Measurements from ENCODE around the gene SMG6. TPM values are rescaled to one million over a fixed set of nuclear protein-coding genes. Genes with fewer than 3 reads are reported as not detected.

Gene SMG6
- total RNA-seq, 1 experiment from 2014 or later: 25.6 TPM

DNA sequence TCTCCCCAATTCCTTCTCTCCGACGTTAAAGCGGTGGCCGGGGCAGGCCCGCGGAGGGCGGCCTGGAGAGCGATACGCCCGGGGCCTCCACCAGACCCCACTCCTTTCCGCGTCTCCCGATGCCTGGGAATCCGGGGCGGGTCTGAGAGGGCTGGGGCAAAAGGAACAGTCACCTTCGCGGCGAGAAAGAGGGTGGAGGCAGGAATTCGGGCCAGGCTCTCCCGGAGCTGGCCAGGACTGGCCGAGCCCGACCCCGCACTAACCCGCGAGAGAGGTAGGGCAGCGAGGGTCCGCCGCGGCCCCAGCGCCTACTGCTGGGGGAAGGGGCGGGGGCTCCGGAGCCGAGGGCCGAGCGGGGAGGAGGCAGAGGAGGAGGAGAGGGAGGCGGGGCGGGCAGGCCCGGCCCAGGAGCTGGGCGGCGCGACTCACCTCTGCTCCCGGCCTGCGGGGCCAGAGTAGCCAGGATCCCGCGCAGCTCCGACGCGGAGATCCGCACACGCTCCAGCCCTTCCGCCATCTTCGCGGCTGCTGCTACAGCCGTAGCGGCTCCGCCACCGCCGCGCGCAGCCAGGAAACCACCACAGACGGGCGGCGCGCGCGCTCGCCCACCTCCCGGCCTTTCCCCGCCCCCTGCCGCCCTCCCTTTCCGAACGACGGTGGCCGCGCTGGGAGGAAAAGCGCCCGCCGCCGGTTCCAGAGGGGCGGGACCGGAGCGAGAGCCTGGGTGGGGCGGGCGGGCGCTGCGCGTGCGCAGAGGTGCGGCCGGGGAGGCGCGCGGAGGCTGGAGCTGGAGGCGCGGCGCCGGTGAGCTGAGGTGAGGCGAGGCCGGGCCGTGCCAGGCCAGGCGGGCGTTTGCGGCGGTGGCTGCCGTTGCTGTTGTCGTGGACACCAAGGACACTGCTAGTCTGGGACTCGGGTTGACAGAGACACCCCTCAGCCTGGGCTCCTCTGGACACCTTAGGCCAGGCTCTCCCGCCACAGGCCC, at the start of gene SMG6, which contains the start of gene SRR (continued):
- TF ChIP-seq KAT7 (CRISPR knock-in tag; IDR thresholded peaks at IDR 0.05; ENCODE audit: borderline replicate concordance): 0 out of 2 replicates have a peak, but pooled peaks have one; percentile 73
- TF ChIP-seq, protein P1, sequence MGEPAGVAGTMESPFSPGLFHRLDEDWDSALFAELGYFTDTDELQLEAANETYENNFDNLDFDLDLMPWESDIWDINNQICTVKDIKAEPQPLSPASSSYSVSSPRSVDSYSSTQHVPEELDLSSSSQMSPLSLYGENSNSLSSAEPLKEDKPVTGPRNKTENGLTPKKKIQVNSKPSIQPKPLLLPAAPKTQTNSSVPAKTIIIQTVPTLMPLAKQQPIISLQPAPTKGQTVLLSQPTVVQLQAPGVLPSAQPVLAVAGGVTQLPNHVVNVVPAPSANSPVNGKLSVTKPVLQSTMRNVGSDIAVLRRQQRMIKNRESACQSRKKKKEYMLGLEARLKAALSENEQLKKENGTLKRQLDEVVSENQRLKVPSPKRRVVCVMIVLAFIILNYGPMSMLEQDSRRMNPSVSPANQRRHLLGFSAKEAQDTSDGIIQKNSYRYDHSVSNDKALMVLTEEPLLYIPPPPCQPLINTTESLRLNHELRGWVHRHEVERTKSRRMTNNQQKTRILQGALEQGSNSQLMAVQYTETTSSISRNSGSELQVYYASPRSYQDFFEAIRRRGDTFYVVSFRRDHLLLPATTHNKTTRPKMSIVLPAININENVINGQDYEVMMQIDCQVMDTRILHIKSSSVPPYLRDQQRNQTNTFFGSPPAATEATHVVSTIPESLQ (CRISPR knock-in tag; IDR thresholded peaks at IDR 0.05): no peak
- no peak for TF ChIP-seq IRF2 (CRISPR knock-in tag; IDR thresholded peaks at IDR 0.05; ENCODE audit: borderline replicate concordance, low read depth)
- TF ChIP-seq, protein P2, sequence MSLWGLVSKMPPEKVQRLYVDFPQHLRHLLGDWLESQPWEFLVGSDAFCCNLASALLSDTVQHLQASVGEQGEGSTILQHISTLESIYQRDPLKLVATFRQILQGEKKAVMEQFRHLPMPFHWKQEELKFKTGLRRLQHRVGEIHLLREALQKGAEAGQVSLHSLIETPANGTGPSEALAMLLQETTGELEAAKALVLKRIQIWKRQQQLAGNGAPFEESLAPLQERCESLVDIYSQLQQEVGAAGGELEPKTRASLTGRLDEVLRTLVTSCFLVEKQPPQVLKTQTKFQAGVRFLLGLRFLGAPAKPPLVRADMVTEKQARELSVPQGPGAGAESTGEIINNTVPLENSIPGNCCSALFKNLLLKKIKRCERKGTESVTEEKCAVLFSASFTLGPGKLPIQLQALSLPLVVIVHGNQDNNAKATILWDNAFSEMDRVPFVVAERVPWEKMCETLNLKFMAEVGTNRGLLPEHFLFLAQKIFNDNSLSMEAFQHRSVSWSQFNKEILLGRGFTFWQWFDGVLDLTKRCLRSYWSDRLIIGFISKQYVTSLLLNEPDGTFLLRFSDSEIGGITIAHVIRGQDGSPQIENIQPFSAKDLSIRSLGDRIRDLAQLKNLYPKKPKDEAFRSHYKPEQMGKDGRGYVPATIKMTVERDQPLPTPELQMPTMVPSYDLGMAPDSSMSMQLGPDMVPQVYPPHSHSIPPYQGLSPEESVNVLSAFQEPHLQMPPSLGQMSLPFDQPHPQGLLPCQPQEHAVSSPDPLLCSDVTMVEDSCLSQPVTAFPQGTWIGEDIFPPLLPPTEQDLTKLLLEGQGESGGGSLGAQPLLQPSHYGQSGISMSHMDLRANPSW (CRISPR knock-in tag; conservative IDR thresholded peaks at IDR 0.05; ENCODE audit: low read depth): no peak
- no peak for TF ChIP-seq ZNF232 (CRISPR knock-in tag; IDR thresholded peaks at IDR 0.05)
- TF ChIP-seq HMGA2 (CRISPR knock-in tag; IDR thresholded peaks at IDR 0.05): no peak
- TF ChIP-seq SOX15 (CRISPR knock-in tag; IDR thresholded peaks at IDR 0.05): no peak
- TF ChIP-seq CREB1 (CRISPR knock-in tag; IDR thresholded peaks at IDR 0.05): peak; percentile 56; the same call in 1 of the 2 replicates
- TF ChIP-seq, protein P3, sequence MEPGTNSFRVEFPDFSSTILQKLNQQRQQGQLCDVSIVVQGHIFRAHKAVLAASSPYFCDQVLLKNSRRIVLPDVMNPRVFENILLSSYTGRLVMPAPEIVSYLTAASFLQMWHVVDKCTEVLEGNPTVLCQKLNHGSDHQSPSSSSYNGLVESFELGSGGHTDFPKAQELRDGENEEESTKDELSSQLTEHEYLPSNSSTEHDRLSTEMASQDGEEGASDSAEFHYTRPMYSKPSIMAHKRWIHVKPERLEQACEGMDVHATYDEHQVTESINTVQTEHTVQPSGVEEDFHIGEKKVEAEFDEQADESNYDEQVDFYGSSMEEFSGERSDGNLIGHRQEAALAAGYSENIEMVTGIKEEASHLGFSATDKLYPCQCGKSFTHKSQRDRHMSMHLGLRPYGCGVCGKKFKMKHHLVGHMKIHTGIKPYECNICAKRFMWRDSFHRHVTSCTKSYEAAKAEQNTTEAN (CRISPR knock-in tag; IDR thresholded peaks at IDR 0.05): no peak; the same call in 1 of the 2 replicates
- TF ChIP-seq ATF1 (CRISPR knock-in tag; IDR thresholded peaks at IDR 0.05): no peak
- no peak for TF ChIP-seq ZNF671 (CRISPR knock-in tag; IDR thresholded peaks at IDR 0.05)
- TF ChIP-seq ZNF219 (CRISPR knock-in tag; IDR thresholded peaks at IDR 0.05; ENCODE audit: borderline replicate concordance): no peak
- TF ChIP-seq OVOL2 (CRISPR knock-in tag; IDR thresholded peaks at IDR 0.05; ENCODE audit: borderline replicate concordance): no peak
- TF ChIP-seq, protein P4, sequence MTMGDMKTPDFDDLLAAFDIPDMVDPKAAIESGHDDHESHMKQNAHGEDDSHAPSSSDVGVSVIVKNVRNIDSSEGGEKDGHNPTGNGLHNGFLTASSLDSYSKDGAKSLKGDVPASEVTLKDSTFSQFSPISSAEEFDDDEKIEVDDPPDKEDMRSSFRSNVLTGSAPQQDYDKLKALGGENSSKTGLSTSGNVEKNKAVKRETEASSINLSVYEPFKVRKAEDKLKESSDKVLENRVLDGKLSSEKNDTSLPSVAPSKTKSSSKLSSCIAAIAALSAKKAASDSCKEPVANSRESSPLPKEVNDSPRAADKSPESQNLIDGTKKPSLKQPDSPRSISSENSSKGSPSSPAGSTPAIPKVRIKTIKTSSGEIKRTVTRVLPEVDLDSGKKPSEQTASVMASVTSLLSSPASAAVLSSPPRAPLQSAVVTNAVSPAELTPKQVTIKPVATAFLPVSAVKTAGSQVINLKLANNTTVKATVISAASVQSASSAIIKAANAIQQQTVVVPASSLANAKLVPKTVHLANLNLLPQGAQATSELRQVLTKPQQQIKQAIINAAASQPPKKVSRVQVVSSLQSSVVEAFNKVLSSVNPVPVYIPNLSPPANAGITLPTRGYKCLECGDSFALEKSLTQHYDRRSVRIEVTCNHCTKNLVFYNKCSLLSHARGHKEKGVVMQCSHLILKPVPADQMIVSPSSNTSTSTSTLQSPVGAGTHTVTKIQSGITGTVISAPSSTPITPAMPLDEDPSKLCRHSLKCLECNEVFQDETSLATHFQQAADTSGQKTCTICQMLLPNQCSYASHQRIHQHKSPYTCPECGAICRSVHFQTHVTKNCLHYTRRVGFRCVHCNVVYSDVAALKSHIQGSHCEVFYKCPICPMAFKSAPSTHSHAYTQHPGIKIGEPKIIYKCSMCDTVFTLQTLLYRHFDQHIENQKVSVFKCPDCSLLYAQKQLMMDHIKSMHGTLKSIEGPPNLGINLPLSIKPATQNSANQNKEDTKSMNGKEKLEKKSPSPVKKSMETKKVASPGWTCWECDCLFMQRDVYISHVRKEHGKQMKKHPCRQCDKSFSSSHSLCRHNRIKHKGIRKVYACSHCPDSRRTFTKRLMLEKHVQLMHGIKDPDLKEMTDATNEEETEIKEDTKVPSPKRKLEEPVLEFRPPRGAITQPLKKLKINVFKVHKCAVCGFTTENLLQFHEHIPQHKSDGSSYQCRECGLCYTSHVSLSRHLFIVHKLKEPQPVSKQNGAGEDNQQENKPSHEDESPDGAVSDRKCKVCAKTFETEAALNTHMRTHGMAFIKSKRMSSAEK (CRISPR knock-in tag; IDR thresholded peaks at IDR 0.05; ENCODE audit: borderline replicate concordance): no peak
- 0 out of 2 replicates have a peak, but pooled peaks have one; percentile 22 for TF ChIP-seq EMX1 (CRISPR knock-in tag; IDR thresholded peaks at IDR 0.05)
- TF ChIP-seq NFE2L1 (CRISPR knock-in tag; IDR thresholded peaks at IDR 0.05): no peak
- TF ChIP-seq, protein P5, sequence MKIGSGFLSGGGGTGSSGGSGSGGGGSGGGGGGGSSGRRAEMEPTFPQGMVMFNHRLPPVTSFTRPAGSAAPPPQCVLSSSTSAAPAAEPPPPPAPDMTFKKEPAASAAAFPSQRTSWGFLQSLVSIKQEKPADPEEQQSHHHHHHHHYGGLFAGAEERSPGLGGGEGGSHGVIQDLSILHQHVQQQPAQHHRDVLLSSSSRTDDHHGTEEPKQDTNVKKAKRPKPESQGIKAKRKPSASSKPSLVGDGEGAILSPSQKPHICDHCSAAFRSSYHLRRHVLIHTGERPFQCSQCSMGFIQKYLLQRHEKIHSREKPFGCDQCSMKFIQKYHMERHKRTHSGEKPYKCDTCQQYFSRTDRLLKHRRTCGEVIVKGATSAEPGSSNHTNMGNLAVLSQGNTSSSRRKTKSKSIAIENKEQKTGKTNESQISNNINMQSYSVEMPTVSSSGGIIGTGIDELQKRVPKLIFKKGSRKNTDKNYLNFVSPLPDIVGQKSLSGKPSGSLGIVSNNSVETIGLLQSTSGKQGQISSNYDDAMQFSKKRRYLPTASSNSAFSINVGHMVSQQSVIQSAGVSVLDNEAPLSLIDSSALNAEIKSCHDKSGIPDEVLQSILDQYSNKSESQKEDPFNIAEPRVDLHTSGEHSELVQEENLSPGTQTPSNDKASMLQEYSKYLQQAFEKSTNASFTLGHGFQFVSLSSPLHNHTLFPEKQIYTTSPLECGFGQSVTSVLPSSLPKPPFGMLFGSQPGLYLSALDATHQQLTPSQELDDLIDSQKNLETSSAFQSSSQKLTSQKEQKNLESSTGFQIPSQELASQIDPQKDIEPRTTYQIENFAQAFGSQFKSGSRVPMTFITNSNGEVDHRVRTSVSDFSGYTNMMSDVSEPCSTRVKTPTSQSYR (CRISPR knock-in tag; IDR thresholded peaks at IDR 0.05): 0 out of 2 replicates have a peak, but pooled peaks have one; percentile 47
- TF ChIP-seq, protein P6, sequence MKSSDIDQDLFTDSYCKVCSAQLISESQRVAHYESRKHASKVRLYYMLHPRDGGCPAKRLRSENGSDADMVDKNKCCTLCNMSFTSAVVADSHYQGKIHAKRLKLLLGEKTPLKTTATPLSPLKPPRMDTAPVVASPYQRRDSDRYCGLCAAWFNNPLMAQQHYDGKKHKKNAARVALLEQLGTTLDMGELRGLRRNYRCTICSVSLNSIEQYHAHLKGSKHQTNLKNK (CRISPR knock-in tag; IDR thresholded peaks at IDR 0.05): 0 out of 2 replicates have a peak, but pooled peaks have one; percentile 62
- TF ChIP-seq GTF2I (CRISPR knock-in tag; conservative IDR thresholded peaks at IDR 0.05): no peak
- TF ChIP-seq, protein P7, sequence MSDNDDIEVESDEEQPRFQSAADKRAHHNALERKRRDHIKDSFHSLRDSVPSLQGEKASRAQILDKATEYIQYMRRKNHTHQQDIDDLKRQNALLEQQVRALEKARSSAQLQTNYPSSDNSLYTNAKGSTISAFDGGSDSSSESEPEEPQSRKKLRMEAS (CRISPR knock-in tag; IDR thresholded peaks at IDR 0.05): peak; percentile 51
- TF ChIP-seq SP1 (CRISPR knock-in tag; conservative IDR thresholded peaks at IDR 0.05): peak; percentile 71
- TF ChIP-seq ZNF121 (CRISPR knock-in tag; IDR thresholded peaks at IDR 0.05): peak; percentile 44; the same call in 1 of the 2 replicates
- TF ChIP-seq, protein P8, sequence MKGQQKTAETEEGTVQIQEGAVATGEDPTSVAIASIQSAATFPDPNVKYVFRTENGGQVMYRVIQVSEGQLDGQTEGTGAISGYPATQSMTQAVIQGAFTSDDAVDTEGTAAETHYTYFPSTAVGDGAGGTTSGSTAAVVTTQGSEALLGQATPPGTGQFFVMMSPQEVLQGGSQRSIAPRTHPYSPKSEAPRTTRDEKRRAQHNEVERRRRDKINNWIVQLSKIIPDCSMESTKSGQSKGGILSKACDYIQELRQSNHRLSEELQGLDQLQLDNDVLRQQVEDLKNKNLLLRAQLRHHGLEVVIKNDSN (CRISPR knock-in tag; IDR thresholded peaks at IDR 0.05): no peak

All from WTC11 (cell line).